T-helper 1 cell treated with Interleukin-12 subunit alpha and Interleukin-12 subunit beta and Interleukin-4 antibody, amounts not matched to agents 30 μg/mL and 1 μg/mL, for 36 hours (primary cell): ENCODE data around the gene CHN1.

Experiments
- H3K27ac Mint-ChIP-seq: one replicate; pipeline ENCODE4 v1.8.0; 2021; ENCODE audit warnings: mild to moderate bottlenecking, mixed read lengths
- H3K27me3 Mint-ChIP-seq: one replicate; pipeline ENCODE4 v1.8.0; 2021; ENCODE audit warnings: low read depth, mixed read lengths
- H3K36me3 Mint-ChIP-seq: one replicate; pipeline ENCODE4 v1.8.0; 2021; ENCODE audit warnings: low read depth, mixed read lengths
- H3K4me1 Mint-ChIP-seq: one replicate; pipeline ENCODE4 v1.8.0; 2021; ENCODE audit warnings: low read depth, mixed read lengths
- H3K4me3 Mint-ChIP-seq: one replicate; pipeline ENCODE4 v1.8.0; 2021; ENCODE audit warnings: mild to moderate bottlenecking, moderate library complexity, mixed read lengths
- H3K9me3 Mint-ChIP-seq: one replicate; pipeline ENCODE4 v1.8.0; 2021; ENCODE audit warnings: mixed read lengths

CHN1 gene

DNA sequence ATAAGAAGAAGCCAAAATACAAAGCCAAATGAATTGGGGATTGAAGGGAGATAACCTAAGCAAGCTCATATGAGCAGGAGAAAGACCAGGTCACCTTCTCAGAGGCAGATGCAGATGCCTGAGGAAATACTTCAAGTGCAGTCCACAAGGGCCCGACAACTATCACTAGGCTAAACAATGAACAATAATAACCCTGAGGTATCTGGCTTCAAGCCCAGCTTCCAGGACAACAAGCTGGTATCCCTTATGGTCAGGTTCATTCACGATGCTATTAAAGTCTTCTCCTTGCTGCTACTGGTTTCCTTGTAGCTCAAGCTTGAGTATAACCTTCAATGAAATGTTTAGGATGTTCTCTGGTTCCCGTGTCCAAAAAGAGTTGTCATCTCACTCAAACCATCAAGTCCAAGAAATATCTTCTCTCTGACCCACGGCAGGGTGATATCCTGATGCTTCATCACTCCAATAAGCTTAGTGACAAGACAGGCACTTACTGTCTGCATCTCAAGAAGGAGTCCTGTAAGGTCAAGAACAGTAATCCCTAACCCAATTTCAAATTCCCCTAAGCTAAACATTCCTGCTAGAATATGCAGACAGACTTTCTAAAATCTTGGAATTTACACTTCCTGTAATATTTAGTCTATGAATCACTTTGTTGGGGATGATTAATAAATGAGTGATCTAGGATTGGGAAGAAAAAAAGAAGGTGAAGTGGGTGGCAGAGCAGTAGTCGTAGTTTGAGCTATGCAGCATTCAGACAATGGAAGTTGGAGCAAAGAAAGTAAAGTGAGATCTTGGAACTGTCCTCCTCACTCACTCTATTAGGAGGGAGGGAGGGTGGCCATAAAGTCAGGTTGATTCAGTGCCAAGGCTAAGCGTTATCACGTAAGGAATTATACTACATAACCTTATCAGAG, 33.1 kb downstream of the CHN1 start:
- no peaks in the 10 kb centered on the region for H3K36me3 Mint-ChIP-seq
- H3K27ac Mint-ChIP-seq: no peak overlapping the region
- no peak overlapping the region for H3K4me3 Mint-ChIP-seq
- H3K9me3 Mint-ChIP-seq: no peaks in the 10 kb centered on the region
- no peaks in the 10 kb centered on the region for H3K4me1 Mint-ChIP-seq
- peaks cover 10% of the 10 kb centered on the region for H3K27me3 Mint-ChIP-seq

DNA sequence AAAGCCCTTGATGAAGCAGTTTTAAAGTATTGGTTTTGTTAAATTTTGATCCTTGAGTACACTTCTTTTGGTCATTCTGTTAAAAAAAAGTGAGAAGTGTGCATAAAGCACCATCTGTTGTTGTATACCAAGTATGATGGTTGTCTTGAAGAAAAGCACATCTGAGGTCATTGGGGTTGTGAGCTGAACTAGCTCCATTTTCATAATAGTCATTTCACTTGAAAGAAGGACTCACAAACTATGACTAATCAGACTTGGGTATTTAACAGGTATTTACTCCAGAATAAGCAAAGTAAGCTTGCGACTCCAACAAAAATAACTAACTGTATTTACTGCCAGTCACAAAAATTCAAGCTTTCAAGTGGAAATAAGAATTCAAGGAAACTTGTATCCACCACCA, 35.1 kb downstream of the CHN1 start:
- peaks cover 6% of the 10 kb centered on the region for H3K4me1 Mint-ChIP-seq
- no peak overlapping the region for H3K4me3 Mint-ChIP-seq

DNA sequence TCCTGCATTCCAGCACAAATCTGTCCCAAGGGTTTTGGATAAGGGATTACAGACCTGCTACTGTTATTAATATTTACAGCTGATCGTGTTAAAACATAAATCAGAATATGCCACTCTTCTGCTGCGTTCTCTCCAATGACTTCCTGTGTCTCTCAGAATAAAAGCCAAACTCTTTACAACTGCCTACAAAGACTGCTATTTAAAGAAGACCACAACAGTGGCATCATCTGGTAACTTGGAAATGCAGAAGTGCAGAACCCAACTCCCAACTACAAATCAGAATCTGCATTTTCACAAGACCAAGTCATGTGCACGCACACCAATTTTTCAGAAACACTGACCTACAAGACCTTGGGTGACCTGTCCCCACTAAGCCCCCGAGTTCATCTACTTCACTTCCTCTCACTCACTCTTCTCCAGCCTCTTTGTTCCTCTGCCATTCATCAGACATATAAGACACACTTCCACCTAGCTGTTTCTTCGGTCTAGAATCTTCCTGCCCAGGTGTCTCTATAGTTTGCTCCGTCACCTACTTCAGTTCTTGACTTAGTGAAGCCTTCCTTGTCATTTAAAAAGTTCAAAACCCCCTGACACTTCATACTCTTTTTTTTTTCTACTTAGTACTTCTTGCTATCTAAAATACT, 36.0 kb downstream of the CHN1 start:
- no peaks in the 10 kb centered on the region for H3K9me3 Mint-ChIP-seq
- H3K27ac Mint-ChIP-seq: no peak overlapping the region
- peaks cover 6% of the 10 kb centered on the region for H3K4me1 Mint-ChIP-seq
- H3K27me3 Mint-ChIP-seq: peaks cover 10% of the 10 kb centered on the region
- no peak overlapping the region for H3K4me3 Mint-ChIP-seq
- H3K36me3 Mint-ChIP-seq: no peaks in the 10 kb centered on the region

More for the DNA sequence above, 35.1 kb downstream of the CHN1 start:
- H3K27me3 Mint-ChIP-seq: peaks cover 10% of the 10 kb centered on the region
- H3K27ac Mint-ChIP-seq: no peak overlapping the region
- H3K9me3 Mint-ChIP-seq: no peaks in the 10 kb centered on the region
- no peaks in the 10 kb centered on the region for H3K36me3 Mint-ChIP-seq

DNA sequence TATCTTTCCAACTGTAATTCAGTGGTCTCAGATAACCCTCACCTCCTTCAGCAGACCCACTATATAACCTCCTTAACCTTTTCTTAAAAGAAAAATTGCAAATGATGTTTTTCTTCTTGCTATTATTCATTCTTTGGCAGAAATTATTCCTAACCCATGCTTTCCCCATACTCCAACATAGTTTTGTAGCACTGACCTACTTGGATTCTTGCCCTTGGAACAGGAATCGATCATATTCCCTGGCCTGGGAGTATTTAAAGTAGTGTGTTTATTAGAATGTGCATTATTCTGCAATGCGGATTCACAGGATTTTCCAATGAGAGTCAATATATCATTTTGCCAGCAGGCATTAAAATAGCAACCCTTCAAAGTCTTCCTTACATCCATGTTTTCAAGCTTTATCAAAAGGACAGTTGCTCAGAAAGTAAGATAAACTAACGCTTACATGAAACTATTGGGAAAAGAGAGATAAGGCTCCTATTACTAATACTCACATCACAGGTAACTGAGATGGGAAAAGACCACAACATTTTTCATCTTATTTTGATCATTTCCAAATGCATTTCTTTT, 37.4 kb downstream of the CHN1 start:
- peaks cover 5% of the 10 kb centered on the region for H3K27me3 Mint-ChIP-seq
- H3K27ac Mint-ChIP-seq: no peak overlapping the region
- H3K9me3 Mint-ChIP-seq: no peaks in the 10 kb centered on the region
- peaks cover 6% of the 10 kb centered on the region for H3K4me1 Mint-ChIP-seq
- H3K36me3 Mint-ChIP-seq: no peaks in the 10 kb centered on the region
- no peak overlapping the region for H3K4me3 Mint-ChIP-seq

DNA sequence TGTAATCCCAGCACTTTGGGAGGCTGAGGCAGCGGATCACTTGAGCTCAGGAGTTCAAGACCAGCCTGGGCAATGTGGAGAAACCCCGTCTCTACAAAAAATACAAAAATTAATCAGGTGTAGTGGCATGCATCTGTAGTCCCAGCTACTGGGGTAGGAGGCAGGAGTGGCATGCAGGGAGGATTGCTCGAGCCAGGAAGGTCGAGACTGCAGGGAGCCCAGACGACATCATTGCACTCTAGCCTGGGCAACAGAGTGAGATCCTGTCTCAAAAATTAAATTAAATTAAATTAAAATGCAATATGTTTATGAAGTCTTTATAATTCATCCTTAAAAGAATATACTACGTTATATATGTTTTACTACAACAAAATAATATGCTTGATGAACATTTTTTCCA, 38.1 kb downstream of the CHN1 start:
- H3K4me3 Mint-ChIP-seq: no peak overlapping the region
- H3K36me3 Mint-ChIP-seq: no peaks in the 10 kb centered on the region
- peaks cover under 1% of the 10 kb centered on the region for H3K27me3 Mint-ChIP-seq
- H3K9me3 Mint-ChIP-seq: no peaks in the 10 kb centered on the region
- H3K27ac Mint-ChIP-seq: no peak overlapping the region
- H3K4me1 Mint-ChIP-seq: peaks cover 6% of the 10 kb centered on the region

DNA sequence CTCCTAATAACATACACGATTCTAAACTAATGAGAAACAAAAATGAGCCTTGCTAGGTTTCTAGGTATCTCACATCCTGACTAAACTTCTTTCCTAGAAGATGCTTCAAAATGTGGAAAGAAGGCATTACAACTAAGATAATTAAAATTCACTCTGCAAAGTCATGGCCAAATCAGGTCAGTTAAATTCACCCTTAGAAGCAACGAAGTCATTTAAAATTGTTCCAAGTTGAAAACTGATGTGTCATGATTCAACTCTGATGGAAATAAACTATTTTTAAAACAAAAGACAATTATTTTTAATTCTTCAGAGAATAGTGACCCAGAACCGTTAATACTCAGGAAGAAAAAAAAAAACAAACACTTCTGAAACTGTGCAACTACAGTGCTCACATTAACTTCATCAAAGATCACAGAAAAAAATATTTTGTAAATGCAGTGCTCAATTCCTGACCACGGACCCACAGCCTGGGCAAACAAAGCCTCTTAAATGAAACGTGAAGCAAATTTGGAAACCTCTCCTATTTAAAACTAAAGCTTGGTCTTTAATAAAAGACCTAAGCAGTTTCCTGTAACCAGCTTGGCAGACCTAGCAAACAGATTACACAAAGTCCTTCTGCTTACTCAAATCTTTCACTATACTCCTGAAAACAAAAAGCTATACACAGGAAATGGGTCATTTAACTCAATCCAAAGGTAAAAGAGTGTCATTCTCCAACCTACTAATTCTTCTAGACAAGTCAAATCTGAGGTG, 39.0 kb downstream of the CHN1 start:
- H3K27ac Mint-ChIP-seq: no peak overlapping the region
- no peaks in the 10 kb centered on the region for H3K27me3 Mint-ChIP-seq
- H3K9me3 Mint-ChIP-seq: no peaks in the 10 kb centered on the region
- H3K4me1 Mint-ChIP-seq: peaks cover 6% of the 10 kb centered on the region
- H3K36me3 Mint-ChIP-seq: no peaks in the 10 kb centered on the region
- no peak overlapping the region for H3K4me3 Mint-ChIP-seq

DNA sequence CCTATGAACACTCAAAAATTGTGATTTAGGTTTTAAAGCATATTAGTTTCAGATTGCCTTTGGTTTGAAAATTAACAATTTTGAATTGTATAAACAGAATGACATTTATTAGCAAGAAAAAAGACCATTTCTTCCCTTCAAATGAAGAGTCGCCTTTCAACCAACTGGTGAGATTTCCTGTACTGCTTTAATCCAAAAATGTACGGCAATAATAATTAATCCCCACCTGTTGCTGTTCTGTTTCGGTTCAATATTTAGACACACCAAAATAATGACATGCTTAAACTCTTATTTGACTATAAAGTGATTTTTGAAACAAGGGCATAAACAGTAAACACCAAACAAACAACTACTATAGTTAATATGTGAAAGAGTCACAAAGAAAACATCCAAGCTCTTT, 39.6 kb downstream of the CHN1 start:
- H3K4me3 Mint-ChIP-seq: no peak overlapping the region

DNA sequence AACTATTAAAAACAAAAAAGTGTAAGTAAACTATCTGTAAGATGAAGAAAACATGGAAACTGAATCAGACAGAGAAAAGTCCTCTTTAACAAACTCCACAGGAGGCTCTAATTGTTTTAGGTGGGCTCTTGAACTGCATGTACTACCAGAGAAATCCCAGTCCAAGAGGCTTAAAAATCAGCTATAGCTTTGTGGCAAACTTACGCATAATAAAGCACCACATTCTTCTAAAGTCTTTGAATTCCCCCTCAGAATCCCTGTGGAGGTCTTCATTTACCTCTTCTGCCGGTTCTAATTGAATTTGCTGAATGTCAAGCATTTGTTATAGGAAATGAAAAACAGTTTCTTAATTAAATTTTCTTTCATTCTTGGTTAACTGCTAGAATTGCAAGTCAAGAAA, 40.8 kb downstream of the CHN1 start:
- H3K27ac Mint-ChIP-seq: no peak overlapping the region
- H3K36me3 Mint-ChIP-seq: no peaks in the 10 kb centered on the region
- peaks cover 6% of the 10 kb centered on the region for H3K4me1 Mint-ChIP-seq
- no peaks in the 10 kb centered on the region for H3K9me3 Mint-ChIP-seq
- no peak overlapping the region for H3K4me3 Mint-ChIP-seq
- no peaks in the 10 kb centered on the region for H3K27me3 Mint-ChIP-seq

More for the DNA sequence above, 39.6 kb downstream of the CHN1 start:
- Mint-ChIP-seq H3K27me3 (no peaks in the 10 kb centered on the region), H3K4me1 (peaks cover 6% of the 10 kb centered on the region), H3K36me3 (no peaks in the 10 kb centered on the region), H3K27ac (no peak overlapping the region), H3K9me3 (no peaks in the 10 kb centered on the region)

DNA sequence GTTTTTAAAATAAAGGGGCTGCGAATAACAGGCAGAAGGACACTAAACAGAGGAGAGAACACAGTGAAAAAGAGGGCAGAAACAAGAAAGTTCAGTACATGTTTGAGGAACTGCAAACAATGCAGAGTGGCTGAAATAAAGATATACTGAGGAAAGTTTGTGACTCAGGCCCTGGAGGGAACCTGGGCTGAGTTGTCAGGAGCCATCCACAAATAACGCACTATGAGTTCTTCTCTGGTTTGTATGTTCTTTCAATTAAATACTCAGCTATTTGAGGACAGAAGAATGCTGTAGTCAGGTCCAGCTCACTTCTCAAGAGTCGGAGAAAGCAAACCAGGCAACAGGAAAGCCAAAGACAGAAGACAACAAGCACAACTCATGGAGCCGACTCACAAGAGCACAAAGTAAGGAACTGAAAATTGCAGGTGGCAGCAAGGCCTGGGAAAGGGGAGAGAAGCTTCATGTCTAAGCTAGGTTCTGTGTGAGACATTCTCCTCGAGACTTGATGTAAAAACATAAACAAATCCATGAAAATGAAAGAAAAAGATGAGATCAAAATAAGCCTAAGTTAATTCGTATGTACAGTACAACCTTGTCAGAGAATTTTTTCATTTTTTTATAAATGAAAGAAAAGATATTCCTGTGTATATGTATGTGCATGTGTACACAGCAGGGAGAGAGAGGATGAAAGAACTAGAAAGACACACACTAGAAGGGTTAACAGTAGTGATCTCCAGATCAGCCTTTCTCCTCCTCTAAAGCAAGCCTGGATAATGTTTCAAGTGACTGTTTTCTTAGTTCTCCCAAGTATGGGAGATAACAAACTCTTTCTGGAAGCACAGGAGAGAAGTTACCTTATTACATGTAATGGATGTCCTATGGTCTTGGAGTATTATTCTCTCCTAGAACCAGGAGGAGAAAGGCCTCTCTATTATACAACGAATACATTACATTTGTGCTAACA, 41.5 kb downstream of the CHN1 start:
- Mint-ChIP-seq H3K4me3 (no peak overlapping the region), H3K36me3 (no peaks in the 10 kb centered on the region), H3K27me3 (no peaks in the 10 kb centered on the region), H3K9me3 (no peaks in the 10 kb centered on the region), H3K27ac (no peak overlapping the region), H3K4me1 (peaks cover 6% of the 10 kb centered on the region)

DNA sequence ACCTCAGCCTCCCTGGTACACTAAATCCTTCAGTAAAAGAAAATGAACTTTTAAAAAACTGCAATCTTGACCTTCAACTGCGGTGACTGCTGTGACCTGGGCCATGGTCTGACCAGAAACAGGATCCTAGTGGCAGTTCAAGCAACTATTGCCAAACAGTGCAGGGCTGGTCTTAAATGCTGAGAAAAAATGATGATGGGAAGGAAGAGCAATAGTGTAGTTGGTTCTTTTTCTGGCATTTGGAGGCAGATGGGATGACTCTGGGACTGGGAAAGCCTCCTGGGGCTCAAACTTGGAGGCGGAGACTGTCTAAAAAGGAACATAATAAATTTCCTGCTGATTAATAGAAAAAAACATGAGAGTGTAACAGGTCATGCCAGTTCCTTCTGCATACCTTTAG, 45.4 kb downstream of the CHN1 start:
- Mint-ChIP-seq H3K27me3 (peaks cover 6% of the 10 kb centered on the region), H3K27ac (no peak overlapping the region), H3K9me3 (no peaks in the 10 kb centered on the region), H3K36me3 (no peaks in the 10 kb centered on the region), H3K4me1 (no peaks in the 10 kb centered on the region), H3K4me3 (no peak overlapping the region)

DNA sequence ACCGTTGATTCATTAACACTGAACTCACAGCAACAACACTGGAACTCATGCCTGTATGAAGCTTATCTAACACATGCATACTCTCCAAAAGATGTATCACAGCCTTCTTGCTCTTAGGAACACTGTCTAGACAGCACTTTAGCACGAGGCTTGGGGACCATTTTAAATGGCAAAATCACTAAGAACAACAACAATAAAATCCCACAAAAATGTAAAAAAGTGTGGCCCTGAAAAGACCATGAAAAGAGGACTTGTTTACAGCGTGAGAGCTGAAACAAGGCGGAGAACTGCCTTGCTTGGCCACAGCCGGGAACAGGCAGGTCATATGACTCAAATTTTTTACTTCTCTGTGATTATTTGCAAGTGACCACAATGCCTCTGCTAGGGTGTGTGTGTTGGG, 48.1 kb downstream of the CHN1 start:
- no peaks in the 10 kb centered on the region for H3K4me1 Mint-ChIP-seq

DNA sequence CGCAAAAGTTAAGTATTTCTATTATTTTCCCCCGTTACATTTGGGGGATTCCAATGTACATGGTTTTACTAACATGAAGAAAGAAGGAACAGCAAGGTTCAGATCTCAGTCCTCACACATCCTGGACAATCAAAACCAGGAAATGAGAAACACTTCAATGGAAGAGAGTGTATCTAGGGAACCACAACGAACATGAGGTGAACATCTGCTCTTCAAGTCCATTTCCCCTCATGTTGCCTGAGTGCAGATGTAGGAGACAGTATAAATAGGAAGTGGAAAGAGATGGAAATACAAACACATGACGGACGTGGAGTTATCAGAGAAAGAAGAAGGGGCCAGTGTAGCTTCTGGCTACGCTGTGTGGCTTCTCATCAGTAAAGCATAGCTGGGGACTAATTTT, 52.6 kb downstream of the CHN1 start:
- no peak overlapping the region for H3K4me3 Mint-ChIP-seq
- H3K27me3 Mint-ChIP-seq: peaks cover 25% of the 10 kb centered on the region
- no peaks in the 10 kb centered on the region for H3K4me1 Mint-ChIP-seq
- H3K27ac Mint-ChIP-seq: no peak overlapping the region
- H3K9me3 Mint-ChIP-seq: no peaks in the 10 kb centered on the region
- no peaks in the 10 kb centered on the region for H3K36me3 Mint-ChIP-seq

More for the DNA sequence above, 48.1 kb downstream of the CHN1 start:
- Mint-ChIP-seq H3K27me3 (peaks cover 20% of the 10 kb centered on the region), H3K9me3 (no peaks in the 10 kb centered on the region), H3K4me3 (no peak overlapping the region), H3K27ac (no peak overlapping the region), H3K36me3 (no peaks in the 10 kb centered on the region)

DNA sequence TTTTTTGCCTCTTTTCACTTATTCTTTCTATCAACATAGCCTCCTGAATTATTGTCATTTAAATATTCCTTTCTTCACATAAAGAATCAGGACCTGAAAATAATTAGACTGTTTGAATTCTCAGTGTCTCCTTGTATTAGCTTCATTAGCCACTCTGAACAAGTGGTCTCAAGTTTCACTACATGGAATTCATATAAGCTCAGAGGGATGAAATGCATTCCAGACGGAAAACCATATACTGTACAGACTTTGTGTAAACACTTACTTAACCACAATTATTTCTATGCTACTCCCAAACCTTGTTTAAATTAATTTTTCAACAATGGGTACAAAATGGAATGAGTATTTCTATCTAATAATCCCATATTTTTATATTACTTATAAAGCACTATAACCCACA, 53.4 kb downstream of the CHN1 start:
- Mint-ChIP-seq H3K27me3 (peaks cover 25% of the 10 kb centered on the region), H3K9me3 (no peaks in the 10 kb centered on the region), H3K4me3 (no peak overlapping the region), H3K36me3 (no peaks in the 10 kb centered on the region), H3K4me1 (no peaks in the 10 kb centered on the region), H3K27ac (no peak overlapping the region)
